Stimulated activated CD4-positive, alpha-beta T cell treated with anti-CD3 and anti-CD28 coated beads, TNF-alpha, amount 100 ng/mL, for 24 hours (primary cell): ENCODE results near the gene CHRM5.

Experiments
- DNase-seq, 3 experiments: peaks; one replicate each; pipeline ENCODE4 v3.0.0-alpha.2; 2020; ENCODE audit warnings: low read depth in 3 of 3

The CHRM5 gene

GRCh38 chr15:33968224-33968623 lies at the start of gene CHRM5:
TSS of gene CHRM5 (plus strand) at chr15:33968497. CDS start at chr15:34062718, 94,221 bp downstream.
- no peak for DNase-seq

GRCh38 chr15:33923446-33923845 lies 44.9 kb upstream of the CHRM5 start:
- DNase-seq, result no peak

- DNase-seq, result no peak
Measured at GRCh38 chr15:33926260-33926659, 42.0 kb upstream of the CHRM5 start.

GRCh38 chr15:33932734-33933133 lies 35.6 kb upstream of the CHRM5 start:
- DNase-seq, result no peak

GRCh38 chr15:33934396-33934795 lies 33.9 kb upstream of the CHRM5 start:
- DNase-seq, result no peak

GRCh38 chr15:33934921-33935320 lies 33.4 kb upstream of the CHRM5 start:
- no peak for DNase-seq

- no peak for DNase-seq
Measured at GRCh38 chr15:33941279-33942063, 26.8 kb upstream of the CHRM5 start.

- no peak for DNase-seq
Measured at GRCh38 chr15:33946152-33946551, 22.1 kb upstream of the CHRM5 start.

- DNase-seq, result no peak
Measured at GRCh38 chr15:33955945-33956344, 12.4 kb upstream of the CHRM5 start.

- no peak for DNase-seq
Measured at GRCh38 chr15:33956397-33956796, 11.9 kb upstream of the CHRM5 start.

- DNase-seq, result no peak
Measured at GRCh38 chr15:33959844-33960548, 8.3 kb upstream of the CHRM5 start.

- DNase-seq, result no peak
Measured at GRCh38 chr15:33960549-33960935, 7.8 kb upstream of the CHRM5 start.

- no peak for DNase-seq
Measured at GRCh38 chr15:33963831-33964664, 4.2 kb upstream of the CHRM5 start.

- no peak for DNase-seq
Measured at GRCh38 chr15:33964665-33965040, 3.6 kb upstream of the CHRM5 start.

- DNase-seq, result no peak
Measured at GRCh38 chr15:33968821-33969220, 524 bp downstream of the CHRM5 start.

- DNase-seq, result no peak
Measured at GRCh38 chr15:33971811-33972210, 3.5 kb downstream of the CHRM5 start.

- DNase-seq, result no peak
Measured at GRCh38 chr15:33975022-33975565, 6.8 kb downstream of the CHRM5 start.

- DNase-seq, result no peak
Measured at GRCh38 chr15:33980159-33980558, 11.9 kb downstream of the CHRM5 start.

- DNase-seq, result no peak
Measured at GRCh38 chr15:33982516-33982915, 14.2 kb downstream of the CHRM5 start.

- DNase-seq, result no peak
Measured at GRCh38 chr15:33985287-33985686, 17.0 kb downstream of the CHRM5 start.

- DNase-seq, result no peak
Measured at GRCh38 chr15:33985751-33986150, 17.5 kb downstream of the CHRM5 start.

- DNase-seq, result no peak
Measured at GRCh38 chr15:33987444-33987843, 19.1 kb downstream of the CHRM5 start.
